ENCODE results near the gene RBMS2.

Gene RBMS2

DNA sequence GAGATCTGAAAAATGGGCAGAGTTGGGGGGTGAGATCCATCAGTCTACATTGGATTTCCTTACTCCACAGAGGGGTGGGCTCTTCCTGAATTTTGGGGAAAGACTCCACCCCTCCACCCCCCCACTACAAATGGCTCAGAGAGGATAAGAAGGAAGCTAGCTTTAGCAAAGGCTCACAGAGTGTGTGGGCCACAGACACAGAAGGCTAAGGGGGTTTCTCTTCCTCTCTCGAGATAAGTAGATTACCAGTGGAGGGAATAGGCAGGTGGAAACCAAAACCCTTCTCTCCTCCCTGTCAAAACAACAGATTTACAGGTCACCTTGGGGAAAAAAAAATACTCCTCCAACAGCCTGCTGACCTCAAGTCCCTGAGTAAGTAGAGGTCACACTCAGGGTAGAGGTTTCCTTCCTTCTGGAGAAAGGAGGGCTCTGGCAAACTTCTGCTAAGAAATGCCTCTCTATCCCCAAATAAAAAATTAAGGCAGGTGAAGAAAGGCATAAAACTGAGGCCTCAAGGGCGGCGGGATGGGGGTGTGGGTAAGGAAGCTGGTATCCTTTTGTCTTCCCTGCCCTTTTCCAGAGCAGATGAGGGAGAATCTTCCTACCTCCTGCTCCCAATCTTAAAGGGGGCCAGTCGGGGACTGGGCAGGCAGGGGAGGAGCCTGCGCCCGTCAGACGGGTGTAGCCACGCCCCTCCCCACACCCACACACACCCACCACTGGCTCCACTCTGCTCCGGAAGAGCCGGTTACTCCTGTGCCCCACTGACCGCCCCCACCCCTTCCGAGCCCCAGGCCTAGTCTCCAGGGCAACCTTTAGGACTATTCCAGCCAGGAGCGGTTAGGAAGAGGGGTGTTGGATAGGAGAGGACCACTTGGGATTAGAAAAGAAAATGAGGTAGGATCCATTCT is 110.4 kb downstream of the RBMS2 start:
- DNase-seq (ENCODE audit: low spot score): peak; percentile 79

GRCh38 chr12:56632701-56633467 is 111.3 kb downstream of the RBMS2 start:
- DNase-seq (ENCODE audit: low spot score): no peak

GRCh38 chr12:56633468-56634241 is 112.0 kb downstream of the RBMS2 start:
- no peak for DNase-seq (ENCODE audit: low spot score)

DNA sequence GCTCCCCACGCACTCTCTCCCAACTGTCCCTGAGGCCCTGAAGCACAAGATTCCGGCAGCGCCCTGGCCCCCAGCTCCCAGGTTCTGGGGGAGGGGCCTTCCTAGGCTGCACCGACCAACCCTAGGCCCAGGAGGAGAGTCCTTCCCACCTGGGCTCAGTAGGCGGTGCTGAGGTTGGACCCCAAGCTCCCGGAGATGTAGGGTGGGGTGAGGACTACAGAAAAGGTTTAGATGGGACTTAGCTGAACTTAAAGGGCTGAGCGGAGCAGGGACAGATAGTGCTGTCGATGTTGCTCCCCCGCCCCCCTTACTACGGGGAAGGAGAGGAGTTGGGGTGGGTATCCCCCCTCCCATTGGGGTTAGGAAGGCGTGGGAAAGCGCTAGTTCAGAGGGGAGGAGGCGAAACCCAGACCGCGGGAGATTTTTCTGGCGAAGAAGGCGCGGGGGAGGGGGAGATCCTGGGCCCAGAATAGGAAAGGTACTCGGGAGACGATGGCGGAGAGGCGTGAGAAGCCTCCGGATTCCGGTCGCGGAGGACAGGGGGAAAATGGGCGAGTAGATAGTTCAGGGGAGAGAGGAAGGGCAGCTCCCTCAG is 112.7 kb downstream of the RBMS2 start:
- DNase-seq (ENCODE audit: low spot score): peak; percentile 21

DNA sequence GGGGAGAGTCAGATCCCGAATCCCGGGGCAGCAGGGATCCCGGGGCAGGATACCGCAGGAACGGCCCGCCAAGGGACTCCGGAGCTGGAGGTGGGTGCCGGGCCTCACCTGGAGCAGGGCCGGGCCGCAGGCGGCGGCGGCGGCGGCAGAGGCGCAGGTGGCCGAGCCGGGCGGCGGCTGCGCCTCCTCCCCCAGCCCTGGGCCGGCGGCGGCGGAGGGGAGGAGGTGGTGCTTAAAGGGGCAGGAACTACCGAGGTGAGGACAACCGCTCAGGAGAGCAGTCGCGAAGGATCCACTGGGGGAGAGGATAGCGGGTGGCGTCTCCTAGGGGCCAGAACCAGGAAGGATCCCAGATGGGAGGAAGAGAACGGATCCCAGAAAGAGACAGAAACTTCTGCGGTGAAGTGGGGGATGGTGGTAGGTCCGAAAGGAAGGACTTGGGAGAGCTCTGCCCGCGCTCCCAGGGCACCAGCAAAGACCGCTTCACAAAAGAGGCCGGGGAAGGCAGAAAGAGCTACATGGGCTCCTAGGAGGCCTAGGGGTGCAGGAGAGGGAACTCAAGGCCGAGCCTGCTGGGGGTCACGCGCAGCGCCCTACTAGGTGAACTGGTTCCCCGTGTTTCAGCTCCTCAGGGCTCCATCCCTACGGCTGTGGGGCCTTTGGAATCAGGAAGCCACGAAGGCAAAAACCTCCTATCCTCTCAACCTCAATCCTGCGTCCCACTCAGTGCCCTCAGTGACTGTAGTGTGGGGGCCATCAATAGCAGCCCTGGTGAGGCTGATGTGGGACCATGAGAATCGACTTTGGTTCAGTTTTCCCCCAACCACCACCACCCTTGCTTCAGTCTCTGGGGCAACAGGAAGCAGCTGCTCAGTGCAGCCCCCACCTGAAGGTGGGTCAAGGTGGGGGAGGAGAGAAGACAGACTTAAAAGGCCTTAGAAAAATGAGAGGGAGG is 113.5 kb downstream of the RBMS2 start:
- peak; percentile 89 for DNase-seq (ENCODE audit: low spot score)

GRCh38 chr12:56635806-56636674 is 114.4 kb downstream of the RBMS2 start:
- peak; percentile 91 for DNase-seq (ENCODE audit: low spot score)

DNA sequence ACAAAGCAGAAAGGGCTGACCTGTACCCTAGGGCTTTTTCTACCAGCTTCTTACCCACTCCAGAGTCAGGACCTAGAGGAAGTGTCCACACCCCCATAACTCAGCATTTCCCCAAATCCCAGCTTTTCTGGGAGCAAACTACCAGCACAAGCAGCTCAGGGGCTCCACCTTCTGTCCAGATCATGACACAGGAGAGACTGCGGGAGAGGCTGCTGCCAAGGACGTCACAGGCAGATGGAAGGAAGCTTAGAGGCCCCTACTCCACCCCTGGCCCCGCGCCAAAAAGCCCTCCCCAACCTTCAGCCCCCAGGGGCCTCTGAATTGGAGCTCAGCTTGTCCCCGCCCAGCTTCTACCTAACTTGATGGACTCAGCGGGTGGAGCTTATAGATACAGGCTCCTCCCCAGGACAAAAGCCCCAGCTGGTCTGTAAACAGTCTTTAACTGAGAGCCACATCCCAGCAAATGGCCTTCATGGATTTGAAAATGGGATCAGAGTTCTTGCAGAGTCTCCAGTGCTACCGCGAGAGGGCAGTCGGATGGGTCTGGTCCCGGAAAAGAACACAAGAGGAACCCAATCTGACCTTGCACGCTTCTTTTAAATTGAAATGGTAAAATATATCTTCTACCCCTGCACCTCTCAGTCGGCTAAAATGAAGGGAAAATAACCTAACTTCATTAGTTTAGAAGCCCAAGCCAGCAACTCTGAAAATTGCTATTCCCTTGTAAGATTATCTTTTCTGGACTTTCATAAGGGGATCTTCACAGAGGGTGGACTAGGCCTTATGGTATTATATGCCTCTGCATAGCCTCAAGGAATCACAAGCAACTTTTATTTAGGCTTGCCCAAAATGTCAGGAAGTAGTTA is 115.3 kb downstream of the RBMS2 start:
- peak; percentile 96 for DNase-seq (ENCODE audit: low spot score)

DNA sequence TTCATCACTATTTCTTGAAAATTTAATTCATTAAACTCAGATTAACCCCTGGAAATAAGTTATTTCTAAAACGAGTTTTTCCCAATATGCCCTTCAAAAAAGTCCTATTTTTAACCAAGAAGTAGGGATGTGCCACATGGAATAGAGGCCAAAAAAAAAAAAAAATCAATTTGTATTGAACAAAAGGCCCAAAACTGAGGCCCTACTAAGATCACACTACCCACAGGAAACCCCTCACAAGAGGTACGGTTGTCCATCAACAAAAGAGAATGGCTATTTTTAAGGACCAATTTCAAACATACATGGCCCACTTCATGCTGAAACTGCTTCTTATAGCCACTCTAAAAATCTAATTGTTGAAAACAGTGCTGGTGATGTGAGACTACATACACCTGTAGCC is 116.0 kb downstream of the RBMS2 start:
- DNase-seq (ENCODE audit: low spot score): no peak

DNA sequence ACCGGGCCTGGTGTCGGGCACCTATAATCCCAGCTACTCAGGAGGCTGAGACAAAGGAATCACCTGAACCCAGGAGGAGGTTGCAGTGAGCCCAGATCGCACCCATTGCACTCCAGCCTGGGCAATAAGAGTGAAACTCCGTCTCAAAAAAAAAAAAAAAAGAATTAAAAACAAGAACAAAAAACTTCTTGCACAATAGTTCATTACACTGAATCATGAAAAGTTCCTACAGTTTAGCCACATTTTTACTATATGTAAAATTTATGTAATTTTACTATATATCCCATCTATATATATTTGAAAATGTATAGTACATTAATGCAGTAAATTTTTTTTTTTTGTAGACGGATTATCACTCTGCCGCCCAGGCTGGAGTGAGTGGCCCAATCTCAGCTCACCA is 119.6 kb downstream of the RBMS2 start:
- DNase-seq (ENCODE audit: low spot score): no peak

DNA sequence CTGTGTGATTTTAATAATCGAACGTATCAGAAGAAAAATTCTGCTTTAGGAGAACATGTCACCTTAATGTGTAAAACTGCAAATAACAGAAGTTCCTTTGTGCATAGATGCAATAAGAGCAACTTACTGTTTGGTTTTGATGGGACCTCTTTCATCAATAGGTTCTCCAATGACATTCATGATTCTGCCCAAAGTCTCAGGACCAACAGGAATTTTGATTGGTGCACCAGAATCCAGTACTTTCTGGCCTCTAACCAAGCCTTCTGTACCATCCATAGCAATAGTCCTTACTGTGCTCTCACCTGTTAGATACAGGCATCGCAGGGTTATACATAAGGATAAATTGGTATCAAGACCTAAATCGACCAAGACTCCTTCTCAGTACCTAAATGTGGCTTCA is 123.0 kb downstream of the RBMS2 start:
- DNase-seq (ENCODE audit: low spot score): no peak

- DNase-seq (ENCODE audit: low spot score): peak; percentile 26
Observed at GRCh38 chr12:56645201-56645716, 123.6 kb downstream of the RBMS2 start.

Measured in GM03348 (cell line).